ENCODE results near the gene DGKB.
"Not testable (repeated sequence)": the region's sequence is repeated elsewhere in the genome, so short reads cannot be mapped to it uniquely, and the experiment has no call there.

DGKB gene

GRCh38 chr7:14368285-14368684 is 534.3 kb downstream of the DGKB start:
- no peak for DNase-seq

GRCh38 chr7:14351167-14351566 is 551.4 kb downstream of the DGKB start:
- DNase-seq = no peak

- no peak for DNase-seq
Measured at GRCh38 chr7:14341200-14341775, 561.3 kb downstream of the DGKB start.

GRCh38 chr7:14340393-14341074 is 562.0 kb downstream of the DGKB start:
- no peak for DNase-seq

GRCh38 chr7:14339861-14340260 is 562.7 kb downstream of the DGKB start:
- DNase-seq = no peak

GRCh38 chr7:14336256-14336655 is 566.3 kb downstream of the DGKB start:
- DNase-seq = no peak

- no peak for DNase-seq
Measured at GRCh38 chr7:14332155-14332554, 570.4 kb downstream of the DGKB start.

- DNase-seq = no peak
Measured at GRCh38 chr7:14324767-14325166, 577.8 kb downstream of the DGKB start.

GRCh38 chr7:14322724-14323123 is 579.8 kb downstream of the DGKB start:
- no peak for DNase-seq

GRCh38 chr7:14321947-14322346 is 580.6 kb downstream of the DGKB start:
- no peak for DNase-seq

GRCh38 chr7:14309432-14309831 is 593.1 kb downstream of the DGKB start:
- DNase-seq = no peak

- no peak for DNase-seq
Measured at GRCh38 chr7:14305233-14305866, 597.2 kb downstream of the DGKB start.

GRCh38 chr7:14303536-14303935 is 599.0 kb downstream of the DGKB start:
- DNase-seq = no peak

- no peak for DNase-seq
Measured at GRCh38 chr7:14294637-14295036, 607.9 kb downstream of the DGKB start.

- no peak for DNase-seq
Measured at GRCh38 chr7:14293434-14293833, 609.1 kb downstream of the DGKB start.

GRCh38 chr7:14292737-14293136 is 609.8 kb downstream of the DGKB start:
- no peak for DNase-seq

- DNase-seq = no peak
Measured at GRCh38 chr7:14289957-14290356, 612.6 kb downstream of the DGKB start.

GRCh38 chr7:14288701-14289100 is 613.9 kb downstream of the DGKB start:
- no peak for DNase-seq

- no peak for DNase-seq
Measured at GRCh38 chr7:14287398-14287797, 615.2 kb downstream of the DGKB start.

- no peak for DNase-seq
Measured at GRCh38 chr7:14286036-14286435, 616.5 kb downstream of the DGKB start.

- DNase-seq = not testable (repeated sequence)
Measured at GRCh38 chr7:14279065-14279871, 623.3 kb downstream of the DGKB start.

- DNase-seq = no peak
Measured at GRCh38 chr7:14275356-14275755, 627.2 kb downstream of the DGKB start.

- DNase-seq = no peak
Measured at GRCh38 chr7:14271441-14271840, 631.1 kb downstream of the DGKB start.

- DNase-seq = no peak
Measured at GRCh38 chr7:14270099-14270498, 632.5 kb downstream of the DGKB start.

Measured in stimulated activated CD4-positive, alpha-beta T cell treated with anti-CD3 and anti-CD28 coated beads, Interleukin-12 subunit alpha, Interleukin-12 subunit beta, amount 100 ng/mL, for 4 hours (primary cell).